Measurements from ENCODE around the gene ERGIC1.
"Not testable (repeated sequence)": the region's sequence is repeated elsewhere in the genome, so short reads cannot be mapped to it uniquely, and the experiment has no call there.

ERGIC1 gene

DNA sequence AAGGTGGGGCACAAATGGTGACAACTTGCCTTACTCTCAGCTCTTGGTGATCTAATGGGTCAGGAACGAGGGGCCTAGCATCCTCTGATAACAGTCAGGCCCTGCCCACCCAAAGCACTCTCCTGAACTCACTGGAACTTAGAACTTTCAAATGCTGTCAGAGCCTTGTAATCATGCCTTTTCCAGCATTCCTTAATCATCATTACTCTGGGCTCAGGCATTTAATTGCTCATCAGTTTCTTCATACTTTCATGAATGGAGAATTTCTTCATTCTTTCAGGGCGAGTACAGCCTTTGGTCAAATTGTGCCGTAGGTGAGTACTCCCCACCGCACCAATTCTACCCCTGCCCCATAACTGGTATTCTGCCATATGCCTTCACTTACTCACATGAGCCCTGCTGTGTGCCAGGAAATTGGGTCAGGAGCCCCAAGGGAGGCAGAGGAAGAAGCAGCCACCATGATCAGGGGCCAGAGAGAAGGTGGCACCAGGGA is 32.8 kb upstream of the ERGIC1 start:
- peak; percentile 68 for DNase-seq

DNA sequence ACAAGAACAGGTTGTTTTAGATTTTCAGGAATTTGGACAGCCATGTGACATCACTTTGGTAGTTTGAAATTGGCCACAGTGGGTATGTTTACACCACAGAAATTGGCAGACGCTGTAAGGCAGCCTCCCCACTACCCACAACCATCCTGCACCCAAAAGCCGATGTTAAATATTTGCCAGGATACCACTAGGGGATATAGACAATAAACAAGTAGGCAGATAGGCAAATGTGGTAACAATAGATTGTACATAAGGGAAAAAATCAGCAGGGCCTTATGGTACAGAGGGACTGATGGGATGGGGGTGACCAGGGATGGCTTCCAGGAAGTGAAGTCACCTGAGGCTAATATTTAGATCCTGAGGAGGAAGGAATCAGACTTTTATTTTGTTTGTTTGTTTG is 31.9 kb upstream of the ERGIC1 start:
- no peak for DNase-seq

DNA sequence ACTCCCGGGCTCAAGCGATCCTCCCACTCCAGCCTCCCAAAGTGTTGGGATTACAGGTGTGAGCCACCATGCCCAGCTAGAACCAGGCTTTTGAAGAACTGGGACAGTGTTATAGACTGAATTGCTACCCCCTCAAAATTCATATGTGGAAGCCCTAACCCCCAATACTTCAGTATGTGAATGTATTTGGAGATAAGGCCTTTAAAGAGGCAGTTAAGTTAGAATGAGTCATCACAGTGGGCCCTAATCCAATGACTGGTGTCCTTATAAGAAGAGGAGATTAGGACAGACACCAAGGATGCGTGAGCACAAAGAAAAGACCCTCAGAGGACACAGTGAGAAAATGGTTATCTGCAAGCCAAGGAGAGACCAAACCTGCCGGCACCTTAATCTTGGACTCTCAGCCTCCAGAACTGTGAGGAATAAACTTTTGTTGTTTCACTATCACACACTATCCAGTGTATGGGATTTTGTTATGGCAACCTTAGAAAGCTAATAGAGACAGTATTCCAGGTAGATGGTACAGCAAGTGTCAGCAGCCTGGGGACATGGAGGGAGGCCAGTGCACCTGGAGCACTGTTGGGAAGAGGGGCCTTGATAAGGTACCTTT is 31.4 kb upstream of the ERGIC1 start:
- no peak for DNase-seq

DNA sequence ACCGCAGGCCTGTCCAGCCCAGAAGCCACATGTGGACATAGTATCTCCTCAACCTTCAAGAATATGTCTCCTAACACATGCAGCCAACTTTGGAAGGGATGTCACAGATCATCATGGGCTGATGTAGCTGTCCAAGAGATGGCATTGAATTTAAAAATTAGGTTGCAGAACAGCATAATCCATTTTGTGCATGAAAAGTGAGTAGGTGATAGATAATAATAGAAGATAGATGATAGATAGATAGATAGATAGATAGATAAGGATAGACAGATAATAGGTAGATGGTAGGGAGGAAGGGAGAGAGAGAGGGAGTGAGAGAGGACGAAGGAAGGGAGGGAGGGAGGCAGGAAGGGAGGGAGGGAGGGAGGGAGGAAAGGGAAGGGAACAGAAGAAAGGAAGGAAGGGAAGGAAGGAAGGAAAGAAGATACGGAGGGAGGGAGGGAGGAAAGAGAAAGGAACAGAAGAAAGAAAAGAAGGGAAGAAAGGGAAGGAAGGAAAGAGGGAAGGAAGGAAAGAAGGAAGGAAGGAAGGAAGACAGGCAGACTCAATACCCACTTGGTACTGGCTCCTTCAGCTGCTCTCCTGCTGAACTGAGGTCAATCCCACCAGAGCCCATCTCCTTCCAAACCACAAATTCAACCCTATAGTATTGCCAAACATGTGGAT is 28.9 kb upstream of the ERGIC1 start:
- no peak for DNase-seq

DNA sequence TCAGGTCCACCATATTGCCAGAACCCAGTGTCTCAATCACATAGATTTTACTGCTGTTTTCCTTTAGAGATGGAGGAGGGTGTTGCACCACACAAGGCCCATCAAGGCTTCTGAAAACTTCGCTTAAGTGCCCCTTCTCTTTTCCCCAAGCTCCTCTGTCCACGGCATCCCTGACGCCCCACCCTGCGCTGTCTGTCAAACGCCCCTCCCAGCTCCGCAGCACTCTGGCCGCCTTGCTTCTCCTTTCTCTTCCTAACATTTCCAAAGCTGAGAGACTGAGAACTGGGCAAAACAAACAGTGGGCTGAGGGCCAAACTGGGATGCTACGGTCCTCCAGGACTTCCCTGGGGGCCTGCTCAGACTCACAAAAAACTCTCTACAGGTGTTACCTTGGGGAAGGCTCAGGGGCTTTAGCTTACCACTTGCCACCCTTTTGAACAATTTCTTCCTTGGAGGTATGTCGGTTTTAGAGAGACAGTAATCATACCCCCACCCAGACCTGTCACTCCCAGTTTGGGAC is 28.3 kb upstream of the ERGIC1 start:
- no peak for DNase-seq

DNA sequence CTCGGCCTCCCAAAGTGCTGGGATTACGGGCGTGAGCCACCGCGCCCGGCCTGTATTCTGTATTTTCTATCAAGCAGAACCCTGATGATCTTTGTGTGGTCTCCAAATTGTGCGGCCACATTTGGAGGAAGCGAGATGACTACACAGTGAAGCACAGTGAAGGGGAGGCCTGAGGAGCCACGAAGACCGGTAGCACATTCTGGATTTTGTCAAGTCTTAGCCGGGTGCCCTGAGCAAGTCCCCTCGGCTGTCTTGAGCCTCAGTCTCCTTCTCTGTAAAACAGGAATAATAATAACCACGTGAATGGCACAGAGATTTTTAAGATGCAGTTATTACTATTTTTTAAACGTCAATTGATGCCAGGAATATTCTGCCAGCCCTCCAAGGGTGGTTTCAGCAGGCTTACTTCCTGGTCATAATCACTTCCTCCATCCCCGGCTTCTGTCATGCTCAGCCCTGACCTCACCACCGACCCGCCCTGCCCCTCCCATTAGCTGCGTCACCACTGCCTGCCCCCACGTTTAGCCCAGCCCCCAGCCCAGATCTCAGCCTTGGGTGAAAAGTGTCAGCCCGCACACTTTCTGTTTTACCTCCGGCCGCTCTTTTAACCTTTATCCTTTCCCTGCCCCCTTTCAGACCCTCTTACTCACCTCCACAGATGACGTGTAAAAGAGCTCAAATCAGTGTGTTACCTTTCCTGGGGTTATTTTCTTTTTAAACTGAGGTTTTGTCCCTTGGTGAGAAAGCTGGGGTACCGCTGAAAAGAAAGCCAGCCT is 27.0 kb upstream of the ERGIC1 start:
- DNase-seq, result peak; percentile 36

DNA sequence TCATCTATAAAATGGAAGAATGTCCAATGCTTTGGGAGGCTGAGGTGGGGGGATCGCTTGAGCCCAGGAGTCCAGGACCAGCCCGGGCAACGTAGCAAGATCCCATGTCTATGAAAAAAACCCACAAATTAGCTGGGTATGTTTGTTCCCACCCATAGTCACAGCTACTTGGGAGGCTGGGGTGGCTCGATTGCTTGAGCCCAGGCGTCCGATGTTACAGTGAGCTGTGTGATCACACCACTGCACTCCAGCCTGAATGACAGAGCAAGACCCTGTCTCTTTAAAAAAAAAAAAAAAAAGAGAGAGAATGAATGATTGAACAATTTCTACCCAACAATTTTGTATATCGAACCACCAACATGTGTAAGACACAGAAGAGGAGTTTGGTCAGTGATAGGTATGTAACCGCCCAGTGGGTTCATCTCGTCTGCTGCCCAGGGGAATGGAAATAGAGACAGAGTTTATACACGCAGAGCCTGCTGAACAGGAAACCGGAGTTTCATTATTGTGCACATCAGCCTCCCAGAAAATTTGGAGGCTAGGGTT is 26.2 kb upstream of the ERGIC1 start:
- DNase-seq, result no peak

DNA sequence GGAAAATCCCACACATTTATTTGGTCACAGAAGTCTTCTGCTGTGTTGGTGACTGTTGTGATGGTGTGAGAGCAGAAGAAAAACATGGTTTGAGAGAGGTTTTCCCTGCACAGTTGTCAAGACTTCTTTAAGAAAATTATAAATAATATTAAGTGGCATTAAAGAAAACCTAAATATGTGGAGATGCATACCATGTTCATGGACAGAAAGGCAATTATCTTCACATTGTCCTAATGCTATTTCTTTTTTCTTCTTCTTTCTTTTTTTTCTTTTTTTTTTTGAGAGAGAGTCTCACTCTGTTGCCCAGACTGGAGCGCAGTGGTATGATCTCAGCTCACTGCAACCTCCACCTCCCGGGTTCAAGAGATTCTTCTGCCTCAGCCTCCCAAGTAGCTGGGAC is 24.3 kb upstream of the ERGIC1 start:
- DNase-seq, result no peak

DNA sequence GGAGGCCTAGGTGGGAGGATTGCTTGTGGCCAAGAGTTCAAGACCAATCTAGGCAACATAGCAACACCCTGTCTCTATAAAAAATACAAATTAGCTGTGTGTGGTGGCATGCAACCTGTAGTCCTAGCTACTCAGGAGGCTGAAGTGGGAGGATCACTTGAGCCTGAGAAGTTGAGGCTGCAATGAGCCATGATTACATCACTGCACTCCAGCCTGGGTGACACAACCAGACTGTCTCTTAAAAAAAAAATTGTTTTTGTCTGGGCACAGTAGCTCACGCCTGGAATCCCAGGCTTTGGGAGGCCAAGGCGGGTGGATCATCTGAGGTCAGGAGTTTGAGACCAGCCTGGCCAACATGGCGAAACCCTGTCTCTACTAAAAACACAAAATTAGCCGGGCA is 23.1 kb upstream of the ERGIC1 start:
- DNase-seq, result not testable (repeated sequence)

DNA sequence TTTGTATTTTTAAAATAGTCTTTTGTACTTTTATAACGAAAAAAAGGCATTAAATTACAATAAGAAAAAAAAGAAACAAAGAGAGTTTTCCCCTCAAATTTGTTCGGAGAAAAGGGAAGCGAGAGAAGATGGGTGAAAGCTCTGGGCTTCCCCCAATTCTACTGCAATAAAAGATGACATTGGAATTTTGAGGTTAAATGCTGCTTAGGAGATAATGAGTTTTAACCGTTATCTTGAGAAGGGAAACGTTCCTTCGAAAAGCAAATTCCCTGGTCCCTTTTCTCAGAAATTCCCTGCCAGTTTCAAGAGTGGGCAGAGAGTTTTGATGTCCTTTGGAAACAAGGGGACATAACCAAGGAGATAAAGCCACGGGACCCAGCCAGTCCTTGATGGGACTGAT is 18.4 kb upstream of the ERGIC1 start:
- DNase-seq, result no peak

DNA sequence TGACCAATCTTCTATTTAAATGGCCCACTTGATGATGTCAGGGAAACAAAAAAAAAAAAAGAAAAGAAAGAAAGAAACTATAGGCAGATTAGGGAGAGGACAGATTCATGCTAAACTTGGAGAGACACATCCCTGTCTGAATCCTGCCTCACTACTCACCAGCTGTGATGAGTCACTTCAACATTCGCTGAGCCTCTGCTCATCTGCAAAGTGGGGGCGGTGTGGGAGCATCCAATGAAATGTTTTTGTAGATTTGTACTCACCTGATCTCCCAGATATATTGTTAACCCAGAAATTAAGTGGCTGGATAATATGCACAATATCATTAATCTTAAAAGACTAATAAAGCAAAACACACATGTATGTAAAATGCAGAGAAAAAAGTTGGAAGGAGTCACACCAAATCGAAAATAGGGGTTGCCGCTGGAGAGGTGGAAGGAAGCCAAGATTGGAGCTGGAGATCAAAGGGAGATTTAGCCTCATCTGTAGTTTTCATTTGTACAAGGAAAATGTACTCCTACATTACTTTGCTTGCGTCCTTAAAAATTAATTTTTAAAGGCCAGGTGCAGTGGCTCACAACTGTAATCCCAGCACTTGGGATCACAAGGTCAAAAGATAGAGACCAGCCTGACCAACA is 17.0 kb upstream of the ERGIC1 start:
- no peak for DNase-seq

DNA sequence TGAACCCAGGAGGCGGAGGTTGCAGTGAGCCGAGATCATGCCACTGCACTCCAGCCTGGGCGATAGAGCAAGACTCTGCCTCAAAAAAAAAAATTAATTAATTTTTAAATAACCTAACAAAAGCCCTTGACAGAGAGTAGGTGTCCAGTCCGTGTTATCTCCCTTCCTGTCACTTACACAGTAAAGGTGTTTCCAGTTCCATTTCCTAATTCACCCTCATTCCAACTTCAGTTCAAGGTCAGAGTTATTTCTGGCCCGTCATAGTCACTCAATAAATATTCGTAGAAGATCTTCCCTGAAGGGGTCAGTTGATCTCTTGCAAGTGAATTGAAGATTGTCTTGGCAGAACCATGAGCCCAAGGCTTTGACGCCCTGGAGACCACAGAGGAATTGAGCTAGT is 16.4 kb upstream of the ERGIC1 start:
- DNase-seq, result no peak

DNA sequence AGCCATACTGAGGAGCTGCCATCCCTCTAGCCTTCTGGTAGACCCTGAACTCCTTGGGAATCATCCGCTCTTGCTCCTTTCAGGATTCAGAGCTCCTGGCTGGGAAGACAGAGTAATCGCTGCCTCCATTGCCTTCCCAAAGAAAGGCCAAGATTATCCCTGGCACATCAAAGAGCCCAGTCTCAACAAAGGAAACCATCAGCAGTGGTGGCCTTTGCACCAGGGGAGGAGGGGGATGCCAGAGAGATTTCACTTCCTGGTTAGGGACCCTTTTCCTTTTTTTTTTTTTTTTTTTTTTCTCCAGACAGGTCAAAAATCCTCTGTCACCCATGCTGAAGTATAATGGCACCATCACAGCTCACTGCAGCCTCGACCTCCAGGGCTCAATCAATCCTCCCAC is 16.0 kb upstream of the ERGIC1 start:
- DNase-seq, result no peak

DNA sequence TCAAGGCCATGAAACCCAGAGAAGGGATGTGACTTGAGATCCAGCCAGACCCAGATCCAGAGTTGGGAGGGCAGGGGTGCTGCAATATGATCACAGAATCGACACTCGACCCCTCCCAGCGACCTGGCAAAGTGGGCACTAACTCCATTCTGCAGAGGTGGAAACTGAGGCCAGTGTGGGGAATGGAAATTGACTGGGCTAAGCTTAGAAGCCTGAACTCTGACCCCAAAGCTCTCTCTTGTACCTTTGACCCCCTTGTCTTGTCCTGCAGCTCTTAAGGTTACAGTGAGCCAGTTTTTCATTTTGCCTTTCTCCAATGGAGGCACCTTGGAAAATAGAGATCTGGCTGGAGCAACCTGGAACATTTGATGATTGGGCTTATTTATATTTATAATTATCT is 14.5 kb upstream of the ERGIC1 start:
- DNase-seq, result no peak

DNA sequence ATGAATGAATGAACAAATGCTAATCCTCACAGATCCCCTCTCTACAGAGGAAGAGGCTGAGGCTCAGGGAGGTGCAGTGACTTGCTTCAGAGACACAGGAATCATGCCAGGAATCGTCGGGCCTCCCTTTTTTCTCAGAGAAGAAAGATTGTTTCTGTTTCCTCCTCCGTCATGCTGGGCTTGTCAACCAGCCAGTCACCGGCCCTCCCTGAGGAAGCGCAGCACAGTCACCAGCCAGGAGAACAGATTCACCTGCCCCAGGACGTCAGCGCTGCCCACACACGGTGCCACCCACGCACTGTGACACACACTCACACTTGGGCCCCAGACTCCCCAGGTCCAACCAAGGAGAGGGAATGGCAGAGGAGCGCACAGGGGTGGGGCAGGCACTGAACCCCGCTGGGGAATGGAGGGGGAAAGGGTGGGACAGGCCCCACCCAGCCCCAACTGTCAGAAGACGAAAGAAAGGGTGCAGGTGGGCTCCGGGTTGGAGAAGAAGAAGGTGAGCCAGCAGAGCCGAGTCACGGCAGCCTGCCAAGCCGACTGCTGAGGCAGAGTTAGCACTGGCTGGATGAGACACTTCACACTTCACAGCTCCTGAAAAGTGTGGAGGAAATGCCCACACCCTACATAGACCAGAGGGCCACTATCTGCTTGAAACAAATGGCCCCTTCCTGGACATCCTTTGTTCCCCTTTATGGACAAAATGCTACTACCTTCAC is 13.8 kb upstream of the ERGIC1 start:
- no peak for DNase-seq

DNA sequence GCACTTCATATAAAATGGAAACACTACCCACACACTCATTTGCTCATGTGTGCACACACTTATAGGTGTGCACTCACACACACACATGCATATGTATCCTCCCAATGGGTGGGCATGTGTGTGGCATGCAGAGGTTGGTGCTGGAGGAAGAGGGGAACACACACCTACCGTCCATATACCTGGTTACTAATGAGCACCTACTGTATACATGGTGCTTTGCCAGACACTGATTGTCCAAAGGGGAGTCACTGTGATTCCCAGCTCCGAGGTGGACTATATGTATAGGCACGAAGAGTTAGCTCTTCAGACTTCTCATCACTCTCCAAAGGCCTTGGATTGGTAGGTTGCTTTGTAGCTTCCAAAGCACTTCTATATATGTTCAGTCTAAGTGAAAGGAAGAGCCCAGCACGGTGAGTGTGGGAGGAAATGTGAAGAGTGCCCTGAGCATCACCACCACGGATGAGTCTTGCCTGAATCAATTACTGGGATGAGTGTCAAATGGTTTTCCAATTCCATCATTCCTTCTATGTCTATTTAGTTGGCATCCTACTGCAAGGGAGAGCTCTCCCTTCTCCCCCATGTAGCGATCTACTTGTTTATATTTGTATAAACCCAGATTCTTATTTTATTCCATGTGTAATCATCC is 12.6 kb upstream of the ERGIC1 start:
- DNase-seq, result no peak

DNA sequence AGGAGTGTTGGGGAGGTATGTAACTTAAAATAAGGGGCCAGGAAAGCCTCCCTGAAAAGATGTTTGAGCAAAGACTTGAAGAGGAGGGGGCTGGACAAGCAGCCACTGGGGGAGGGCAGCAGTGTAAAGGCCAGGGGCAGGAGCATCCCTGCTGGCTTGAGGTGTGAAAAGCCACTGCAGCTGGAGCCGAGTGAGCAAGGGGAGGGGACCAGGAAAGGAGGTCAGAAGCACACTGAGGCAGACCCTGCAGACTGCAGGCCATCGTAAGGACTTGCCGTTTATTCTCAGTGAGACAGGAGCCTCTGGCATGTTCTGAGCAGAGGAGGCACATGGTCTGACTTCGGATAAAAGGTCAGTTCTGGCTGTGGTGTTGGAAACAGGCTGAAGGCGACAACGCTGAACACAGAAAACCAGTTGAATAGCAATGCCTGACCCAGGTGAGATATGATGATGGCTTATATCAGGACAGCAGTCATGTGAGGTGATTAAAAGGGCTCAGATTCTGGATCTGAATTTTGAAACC is 10.2 kb upstream of the ERGIC1 start:
- no peak for DNase-seq

DNA sequence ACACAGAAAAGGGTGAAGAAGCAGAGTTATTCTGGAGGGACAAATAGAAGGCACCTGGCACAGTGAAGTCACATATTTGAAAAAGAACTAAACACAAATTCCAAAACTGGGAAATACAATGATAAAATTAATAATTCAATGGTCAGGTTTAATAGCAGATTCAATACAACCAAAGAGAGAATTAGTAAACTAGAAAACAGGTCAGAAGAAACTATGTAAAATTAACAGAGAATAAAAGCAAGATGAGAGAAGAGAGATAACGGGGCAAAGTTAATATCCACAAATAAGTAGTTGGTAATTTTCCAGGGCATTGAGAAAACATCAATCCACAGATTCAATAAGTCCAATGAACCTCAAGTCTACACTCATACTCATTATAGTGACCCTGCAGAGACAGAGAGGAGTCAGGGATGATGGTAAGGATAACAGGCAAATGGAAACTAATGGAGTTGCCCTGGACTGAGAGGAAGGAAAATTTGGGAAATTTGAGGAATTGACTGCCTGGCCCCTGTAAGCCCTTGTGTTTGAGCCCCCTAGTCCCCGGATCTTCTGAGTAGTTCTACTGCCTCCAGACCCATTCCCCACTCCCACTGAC is 8.3 kb upstream of the ERGIC1 start:
- no peak for DNase-seq

DNA sequence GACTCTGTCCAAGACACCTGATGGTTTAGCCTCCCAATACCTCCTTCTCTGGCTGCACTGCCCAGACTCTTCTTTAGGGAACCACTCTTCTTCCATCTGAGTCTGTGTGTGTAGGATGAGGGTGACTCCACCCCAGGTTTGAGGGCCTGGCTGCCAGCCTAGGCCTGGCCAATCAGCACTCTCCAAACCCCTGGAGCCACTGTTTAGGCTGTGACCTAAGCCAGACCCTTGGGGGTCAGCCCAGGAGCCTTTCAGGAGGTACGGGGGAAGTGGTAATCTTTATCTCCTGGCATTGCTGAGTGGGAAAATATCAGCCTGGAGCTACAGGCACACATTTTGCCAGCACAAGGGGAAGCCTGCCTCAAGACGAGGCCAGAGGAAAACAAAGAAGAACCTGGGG is 6.2 kb upstream of the ERGIC1 start:
- no peak for DNase-seq

DNA sequence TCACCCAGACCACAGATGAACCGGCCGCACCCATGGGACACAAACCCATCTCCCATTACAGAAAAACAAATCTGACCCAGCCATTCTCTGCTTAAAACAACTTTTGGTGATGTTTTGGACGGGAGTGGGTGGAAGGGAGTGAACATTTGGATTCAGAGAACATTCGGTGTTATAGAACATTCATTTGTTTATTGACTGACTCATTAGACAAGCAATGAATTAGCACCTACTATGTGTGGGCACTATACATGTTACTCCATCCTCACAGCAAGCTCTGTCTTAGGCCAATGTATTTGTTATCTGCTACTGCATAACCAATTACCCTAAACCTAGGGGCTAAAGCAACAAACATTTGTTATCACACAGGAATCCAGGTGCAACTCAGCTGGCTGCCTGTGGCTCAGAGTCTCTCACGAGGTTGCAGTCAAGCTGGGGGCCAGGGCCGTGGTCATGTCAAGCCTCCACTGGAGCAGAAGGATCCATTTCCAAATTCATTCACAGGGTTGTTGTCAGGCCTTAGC is 5.1 kb upstream of the ERGIC1 start:
- no peak for DNase-seq

DNA sequence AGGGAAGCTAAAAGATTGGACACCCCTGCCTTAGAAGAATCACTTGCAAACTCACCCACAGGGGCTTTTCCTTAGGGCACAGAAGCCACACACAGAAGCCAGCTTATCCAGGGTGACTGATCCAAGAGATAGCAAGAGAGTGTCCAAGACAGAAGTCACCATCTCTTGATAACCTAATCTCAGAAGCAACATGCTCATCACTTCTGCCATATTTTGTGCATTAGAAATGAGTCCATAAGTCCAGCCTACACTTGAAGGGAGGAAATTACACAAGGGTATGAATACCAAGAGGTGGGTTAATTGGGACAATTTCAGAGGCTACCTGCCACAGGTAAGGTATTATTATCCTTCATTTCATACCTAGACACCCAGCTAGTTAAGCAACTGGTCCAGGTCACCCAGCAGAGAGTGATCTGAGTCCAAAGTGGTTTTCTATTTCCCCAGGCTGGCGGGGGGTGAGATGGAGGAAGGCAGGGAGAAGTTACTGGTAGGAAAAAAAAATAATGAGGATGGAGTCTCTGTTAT is 3.7 kb upstream of the ERGIC1 start:
- DNase-seq, result no peak

All from T1000 (cell line).